Effector memory CD4-positive, alpha-beta T cell (primary cell): ENCODE data around the gene CHMP2A.
A peak's percentile ranks its signal among the peaks of the same experiment; 100 is the strongest.

Source experiments
- DNase-seq, 3 donors: peaks; one replicate each; pipeline ENCODE4 v3.0.0-alpha.2; 2020
- H3K27ac ChIP-seq: 2 replicates; pipeline ENCODE4 v1.7.0; 2013; ENCODE audit warnings: mild to moderate bottlenecking, low read length, moderate library complexity; ENCODE audit not compliant: insufficient read depth, poor library complexity, severe bottlenecking
- H3K27me3 ChIP-seq: replicated peaks from 2 replicates; pipeline ENCODE4 v1.7.0; 2013; ENCODE audit warnings: mild to moderate bottlenecking, low read length; ENCODE audit not compliant: insufficient read depth, control insufficient read depth, poor library complexity, severe bottlenecking
- H3K36me3 ChIP-seq: 2 replicates; pipeline ENCODE4 v1.7.0; 2013; ENCODE audit warnings: mild to moderate bottlenecking, low read length, moderate library complexity; ENCODE audit not compliant: control insufficient read depth, insufficient read depth
- H3K4me1 ChIP-seq: 2 replicates; pipeline ENCODE4 v1.7.0; 2013; ENCODE audit warnings: low read length, mild to moderate bottlenecking; ENCODE audit not compliant: control insufficient read depth, insufficient read depth, poor library complexity, severe bottlenecking
- H3K4me3 ChIP-seq: 2 replicates; pipeline ENCODE4 v1.7.0; 2013; ENCODE audit warnings: low read length, low read depth, mild to moderate bottlenecking; ENCODE audit not compliant: insufficient read depth, poor library complexity, severe bottlenecking
- H3K9me3 ChIP-seq: 2 replicates; pipeline ENCODE4 v1.7.0; 2013; ENCODE audit warnings: mild to moderate bottlenecking, low read length, moderate library complexity; ENCODE audit not compliant: control insufficient read depth

Gene CHMP2A

DNA sequence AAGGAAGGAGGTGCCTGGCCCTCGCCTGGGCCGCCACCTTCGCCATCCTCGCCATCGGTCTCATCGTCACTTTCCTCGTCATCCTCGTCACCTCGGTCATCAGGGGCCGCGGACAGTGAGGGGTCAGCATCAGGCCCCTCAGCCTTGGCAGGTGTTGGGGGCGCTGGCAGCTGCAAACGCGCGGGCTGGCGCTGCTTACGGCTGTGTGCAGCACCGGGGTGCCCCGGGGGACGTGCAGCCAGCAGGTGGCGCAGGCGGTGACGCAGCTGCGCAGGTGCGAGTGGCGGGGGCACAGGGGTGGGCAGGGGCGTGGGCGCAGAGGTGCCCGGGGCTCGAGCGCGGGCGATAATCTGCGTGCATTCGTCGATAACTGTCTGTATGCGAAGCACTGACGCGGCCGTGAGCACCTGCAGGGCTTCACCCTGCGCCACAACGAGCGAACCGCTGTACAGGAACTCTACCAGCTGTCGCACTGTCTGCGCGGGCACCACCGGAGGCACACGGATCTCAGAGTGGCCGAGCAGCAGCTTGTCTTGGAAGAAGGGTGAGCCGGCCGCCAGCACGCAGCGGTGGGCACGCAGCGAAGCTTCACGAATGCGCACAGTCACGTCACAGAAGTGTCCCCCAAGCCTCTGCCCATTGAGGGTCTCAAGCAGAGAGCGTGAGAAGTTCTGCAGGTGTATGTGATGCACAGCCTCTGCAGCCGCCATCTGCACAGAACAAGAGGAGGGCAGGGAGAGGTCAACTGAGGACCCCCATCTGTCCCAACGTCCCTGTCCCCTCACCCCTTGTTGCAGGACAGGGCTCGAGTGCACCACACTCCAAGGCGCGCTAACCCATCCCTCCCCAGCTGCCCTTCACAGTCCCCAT, 37.7 kb downstream of the CHMP2A start:
- H3K27ac ChIP-seq, result no peak overlapping the region
- DNase-seq, result no peak
- H3K27me3 ChIP-seq, result no peaks in the 10 kb centered on the region
- H3K4me3 ChIP-seq, result no peak overlapping the region
- peaks cover 26% of the 10 kb centered on the region for H3K4me1 ChIP-seq
- peaks cover 16% of the 10 kb centered on the region for H3K36me3 ChIP-seq
- H3K9me3 ChIP-seq, result no peaks in the 10 kb centered on the region

- no peak overlapping the region for H3K27ac ChIP-seq
- H3K4me1 ChIP-seq, result peaks cover 26% of the 10 kb centered on the region
- H3K4me3 ChIP-seq, result no peak overlapping the region
- peaks cover 16% of the 10 kb centered on the region for H3K36me3 ChIP-seq
- H3K9me3 ChIP-seq, result no peaks in the 10 kb centered on the region
- no peak for DNase-seq
- H3K27me3 ChIP-seq, result no peaks in the 10 kb centered on the region
Measured at GRCh38 chr19:58516246-58516836, 38.6 kb downstream of the CHMP2A start.

DNA sequence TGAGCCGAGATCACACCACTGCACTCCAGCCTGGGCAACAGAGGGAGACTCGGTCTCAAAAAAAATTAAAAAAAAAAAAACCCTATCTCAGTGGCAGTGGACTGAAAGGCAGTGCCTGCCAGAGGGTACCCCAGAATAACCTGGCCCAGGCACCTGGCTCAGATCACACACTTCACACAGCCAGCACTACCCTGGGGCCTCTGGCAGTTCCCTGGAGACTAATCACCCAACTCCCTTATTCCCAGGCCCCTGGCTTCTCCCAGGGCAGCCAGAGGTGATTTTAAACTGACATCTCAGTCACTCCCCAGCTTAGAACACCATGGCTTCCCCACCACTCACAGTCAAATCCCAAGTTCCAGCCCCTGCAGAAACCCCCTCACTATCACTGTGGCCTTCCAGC, 39.6 kb downstream of the CHMP2A start:
- no peak overlapping the region for H3K4me3 ChIP-seq
- peak overlapping the region; percentile 3 for H3K27ac ChIP-seq
- no peaks in the 10 kb centered on the region for H3K9me3 ChIP-seq
- no peak for DNase-seq
- peaks cover 16% of the 10 kb centered on the region for H3K36me3 ChIP-seq
- no peaks in the 10 kb centered on the region for H3K27me3 ChIP-seq
- peaks cover 26% of the 10 kb centered on the region for H3K4me1 ChIP-seq

DNA sequence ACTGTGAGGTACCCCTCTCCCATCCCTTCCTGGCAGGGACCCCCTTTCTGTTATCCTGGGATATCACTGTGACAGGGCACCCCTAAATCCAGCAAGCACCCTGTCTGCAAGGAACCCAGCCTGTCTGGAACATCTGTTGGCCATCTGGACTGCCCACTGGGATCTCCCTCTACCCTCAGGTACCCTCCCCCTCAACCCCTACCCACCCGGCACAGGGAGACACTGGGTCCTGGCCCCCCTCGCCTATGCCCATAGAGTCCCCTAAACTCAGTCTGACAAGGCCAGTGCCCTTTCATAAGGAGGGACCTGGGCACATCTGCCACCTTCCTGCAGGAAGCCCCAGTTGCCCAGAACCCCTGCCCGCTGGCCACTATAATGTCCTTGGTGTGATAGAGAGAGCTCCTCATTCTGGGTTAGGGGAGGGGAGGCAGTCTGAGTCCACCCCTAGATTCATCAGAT, 40.3 kb downstream of the CHMP2A start:
- DNase-seq, result no peak
- Histone ChIP-seq H3K9me3 (no peaks in the 10 kb centered on the region), H3K4me1 (peaks cover 26% of the 10 kb centered on the region), H3K27ac (no peak overlapping the region), H3K36me3 (peaks cover 16% of the 10 kb centered on the region), H3K27me3 (no peaks in the 10 kb centered on the region), H3K4me3 (no peak overlapping the region)

DNA sequence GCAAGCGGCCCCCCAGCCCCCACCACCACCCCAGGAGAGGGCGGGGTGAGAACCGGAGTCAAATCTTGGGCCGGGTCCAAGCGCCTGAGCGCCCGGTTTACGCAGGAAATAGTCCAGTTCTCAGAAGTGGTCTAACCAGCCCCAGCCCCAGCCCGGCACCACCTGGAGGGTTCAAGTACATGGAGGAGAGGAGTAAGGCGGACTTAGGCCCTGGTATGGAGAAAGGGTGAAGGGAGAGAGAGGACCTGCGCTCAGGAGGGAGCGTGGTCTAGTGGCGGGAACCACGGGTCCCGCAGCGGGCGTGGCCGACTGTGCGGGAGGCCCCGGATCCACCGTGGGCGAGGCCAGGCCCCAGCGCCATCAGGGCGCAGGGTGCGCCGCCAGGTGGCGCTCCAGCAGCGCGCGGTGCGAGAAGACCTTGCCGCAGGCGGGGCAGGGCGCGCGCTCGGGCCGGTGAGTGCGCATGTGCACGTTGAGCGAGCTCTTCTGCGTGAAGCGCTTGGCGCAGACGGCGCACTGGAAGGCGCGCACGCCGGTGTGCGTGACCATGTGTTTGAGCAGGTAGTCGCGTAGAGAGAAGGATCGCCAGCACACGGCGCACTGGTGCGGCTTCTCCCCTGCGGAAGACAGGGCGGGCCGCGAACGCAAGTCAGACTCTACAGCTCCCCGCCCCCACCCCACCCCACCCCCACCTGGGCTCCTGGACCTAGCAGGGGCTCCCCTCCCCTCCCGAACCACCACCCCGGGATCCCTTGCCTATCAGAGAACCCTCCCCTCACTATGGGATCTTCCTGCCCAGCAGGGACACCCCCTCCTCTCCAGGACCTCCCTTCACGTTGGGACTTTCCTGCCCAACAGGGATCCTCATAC, 41.0 kb downstream of the CHMP2A start:
- H3K9me3 ChIP-seq, result no peaks in the 10 kb centered on the region
- peaks cover 22% of the 10 kb centered on the region for H3K4me1 ChIP-seq
- no peaks in the 10 kb centered on the region for H3K27me3 ChIP-seq
- H3K27ac ChIP-seq, result peak overlapping the region; percentile 42
- peaks cover 16% of the 10 kb centered on the region for H3K36me3 ChIP-seq
- DNase-seq, result peak; percentile 83 to 89 (median 87)
- H3K4me3 ChIP-seq, result no peak overlapping the region

DNA sequence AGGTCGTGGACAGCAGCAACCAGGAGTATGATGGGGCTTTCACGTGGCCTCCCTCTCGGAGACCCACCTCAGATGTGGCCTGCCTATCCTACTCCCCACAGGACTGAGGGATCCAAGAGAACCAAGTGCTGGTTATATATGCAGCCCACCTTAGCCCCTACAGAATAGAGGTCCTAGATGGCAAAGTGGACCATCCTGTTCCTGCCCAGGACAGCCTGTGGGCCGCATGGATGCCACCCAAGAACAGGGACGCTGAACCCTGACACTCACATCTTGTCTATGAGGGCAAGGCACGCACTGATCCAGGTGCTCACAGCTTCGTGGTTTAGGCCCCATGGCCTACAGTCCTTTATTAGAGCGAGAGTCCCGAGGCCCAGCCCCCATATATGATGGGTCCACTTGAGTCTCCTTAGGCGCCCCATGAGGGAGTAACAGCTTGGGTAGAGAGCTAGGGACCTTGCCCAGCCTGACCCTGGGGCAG, 41.7 kb downstream of the CHMP2A start:
- Histone ChIP-seq H3K27me3 (no peaks in the 10 kb centered on the region), H3K9me3 (no peaks in the 10 kb centered on the region), H3K4me1 (peaks cover 16% of the 10 kb centered on the region), H3K36me3 (peaks cover 16% of the 10 kb centered on the region), H3K4me3 (no peak overlapping the region), H3K27ac (peak overlapping the region; percentile 42)
- no peak for DNase-seq

DNA sequence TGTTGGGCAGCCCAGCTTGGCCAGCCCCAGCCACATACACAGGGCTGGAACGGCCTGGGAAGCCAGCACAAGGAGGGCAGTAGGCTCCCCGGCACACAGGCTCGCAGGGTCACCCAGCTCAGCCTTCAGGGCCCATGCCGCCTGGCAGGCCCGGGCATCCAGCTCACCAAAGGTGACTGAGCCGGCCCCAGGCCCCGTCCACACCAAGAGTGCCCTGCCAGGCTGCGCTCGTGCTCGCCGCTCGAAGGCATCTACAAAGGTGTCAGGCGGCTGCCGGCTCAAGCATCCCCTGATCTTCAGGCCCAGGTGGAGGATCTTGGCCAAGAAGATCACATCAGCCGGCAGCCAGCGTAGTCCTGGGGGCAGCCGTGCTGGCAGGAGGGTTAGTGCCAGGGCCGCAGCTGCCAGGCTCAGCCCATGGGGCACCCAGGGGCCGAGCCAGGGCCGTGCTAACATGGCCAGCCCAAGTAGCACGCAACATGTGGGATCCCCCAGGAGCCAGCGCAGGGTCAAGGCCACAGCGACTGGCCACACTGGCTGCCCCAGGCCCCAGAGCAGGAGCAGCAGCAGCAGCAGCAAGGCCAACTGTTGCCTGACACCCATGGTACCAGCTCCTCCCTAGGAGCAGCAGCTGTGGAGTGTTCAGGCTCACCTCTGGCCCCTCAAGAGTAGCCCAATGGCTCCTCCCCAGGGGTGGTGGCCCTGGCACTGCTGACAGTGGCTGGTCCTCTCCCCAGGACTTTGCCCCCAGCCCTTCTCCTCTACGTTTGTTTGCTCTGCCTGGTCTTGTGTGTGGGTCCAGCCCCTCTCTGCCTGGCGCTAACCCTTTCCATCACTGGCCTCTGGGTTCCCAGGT, 43.3 kb downstream of the CHMP2A start, which contains the start of gene SLC27A5:
TSS of gene SLC27A5 (minus strand) at position 640 of the 856 bp plus-strand sequence. CDS start at position 603, 37 bp downstream.
- DNase-seq, result no peak
- H3K27ac ChIP-seq, result no peak within 1 kb of the TSS
- peaks cover 12% of the 10 kb centered on the region for H3K4me1 ChIP-seq
- no peak within 1 kb of the TSS for H3K4me3 ChIP-seq
- no peaks in the 10 kb centered on the region for H3K27me3 ChIP-seq
- no peaks in the 10 kb centered on the region for H3K9me3 ChIP-seq
- H3K36me3 ChIP-seq, result peaks cover 7% of the 10 kb centered on the region

DNA sequence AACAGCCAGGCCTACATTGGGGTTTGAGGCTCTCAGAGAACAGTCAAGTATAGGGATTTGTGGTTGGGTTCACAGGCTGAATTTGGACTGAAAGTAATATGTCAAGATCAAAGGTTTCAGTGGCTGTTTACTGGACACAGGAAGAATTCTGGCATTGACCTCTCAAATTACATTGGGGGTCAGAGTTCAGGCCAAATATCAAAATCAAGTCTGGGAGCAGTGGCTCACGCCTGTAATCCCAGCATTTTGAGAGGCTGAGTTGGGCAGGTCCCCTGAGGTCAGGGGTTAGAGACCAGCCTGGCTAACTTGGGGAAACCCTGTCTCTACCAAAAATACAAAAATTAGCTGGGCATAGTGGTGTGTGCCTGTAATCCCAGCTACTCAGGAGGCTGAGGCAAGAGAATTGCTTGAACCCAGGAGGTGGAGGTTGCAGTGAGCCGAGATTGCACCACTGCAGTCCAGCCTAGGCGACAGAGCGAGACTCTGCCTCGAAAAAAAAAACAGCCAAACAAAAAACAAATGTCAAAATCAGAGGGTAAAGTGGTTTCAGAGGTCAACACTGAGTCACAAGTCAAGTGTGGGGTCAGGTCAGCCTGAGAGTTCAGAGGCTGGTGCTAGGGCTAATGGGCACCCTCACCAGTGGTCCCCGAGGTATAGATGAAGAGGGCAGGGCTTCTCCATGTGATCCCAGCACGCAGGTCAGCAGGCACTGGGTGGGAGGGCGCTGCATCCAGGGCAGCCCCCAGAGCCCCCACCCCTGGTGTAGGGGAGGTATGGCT, 44.6 kb downstream of the CHMP2A start:
- H3K9me3 ChIP-seq, result no peaks in the 10 kb centered on the region
- H3K4me3 ChIP-seq, result no peak overlapping the region
- H3K4me1 ChIP-seq, result peaks cover 12% of the 10 kb centered on the region
- DNase-seq, result no peak
- no peak overlapping the region for H3K27ac ChIP-seq
- H3K27me3 ChIP-seq, result no peaks in the 10 kb centered on the region
- no peaks in the 10 kb centered on the region for H3K36me3 ChIP-seq
